CD8-positive, alpha-beta memory T cell (primary cell): ENCODE data around the gene KRTAP10-10. TPM values are rescaled to one million over a fixed set of nuclear protein-coding genes. Genes with fewer than 3 reads are reported as not detected.
A peak's percentile ranks its signal among the peaks of the same experiment; 100 is the strongest.
"Not testable (repeated sequence)": the region's sequence is repeated elsewhere in the genome, so short reads cannot be mapped to it uniquely, and the experiment has no call there.

Source experiments
- CTCF ChIA-PET: fragments of 350-600 bp; sonication (Branson Sonifier 250); formaldehyde crosslinking; loops from one replicate; lab custom pipeline; 2021; ENCODE audit warnings: antibody characterized with exemption; lab: Charles Lee
- POLR2A ChIA-PET: fragments of 350-600 bp; sonication (Branson Sonifier 250); formaldehyde crosslinking; loops from one replicate; lab custom pipeline; 2021; ENCODE audit warnings: antibody characterized with exemption; lab: Charles Lee
- DNase-seq, 5 donors: peaks; one replicate each; pipeline versions ENCODE4 v3.0.0 to v3.0.0-alpha.2; 2020 to 2022; ENCODE audit warnings: mixed read lengths in 1 of 5
- H3K27ac ChIP-seq: one replicate; pipeline ENCODE4 v1.7.0; 2013; ENCODE audit warnings: low read depth, mild to moderate bottlenecking, low read length, moderate library complexity
- H3K27me3 ChIP-seq: 2 replicates; pipeline ENCODE4 v1.7.0; 2013; ENCODE audit warnings: low read length, mild to moderate bottlenecking; ENCODE audit not compliant: insufficient read depth, poor library complexity, severe bottlenecking
- H3K36me3 ChIP-seq: 2 replicates; pipeline ENCODE4 v1.7.0; 2013; ENCODE audit warnings: mild to moderate bottlenecking, low read length, moderate library complexity; ENCODE audit not compliant: insufficient read depth
- H3K4me1 ChIP-seq: 2 replicates; pipeline ENCODE4 v1.7.0; 2013; ENCODE audit warnings: mild to moderate bottlenecking, low read length, moderate library complexity; ENCODE audit not compliant: insufficient read depth
- H3K4me3 ChIP-seq: 2 replicates; pipeline ENCODE4 v1.7.0; 2013; ENCODE audit warnings: mild to moderate bottlenecking, low read length
- H3K9me3 ChIP-seq: 2 replicates; pipeline ENCODE4 v1.7.0; 2013; ENCODE audit warnings: mild to moderate bottlenecking, low read length
- H3K27ac Mint-ChIP-seq, 8 donors: one replicate each; pipeline ENCODE4 v1.8.0; 2020 to 2021; ENCODE audit warnings: mixed read lengths in 8 of 8, mild to moderate bottlenecking in 6 of 8, inconsistent platforms in 3 of 8, moderate library complexity in 3 of 8
- H3K27me3 Mint-ChIP-seq, 2 donors: one replicate each; pipeline ENCODE4 v1.8.0; 2020 to 2021; ENCODE audit warnings: mixed read lengths in 2 of 2, mild to moderate bottlenecking in 1 of 2, moderate library complexity in 1 of 2
- H3K36me3 Mint-ChIP-seq, 3 donors: one replicate each; pipeline ENCODE4 v1.8.0; 2020 to 2021; ENCODE audit warnings: mixed read lengths in 3 of 3, inconsistent platforms in 1 of 3, mild to moderate bottlenecking in 1 of 3
- H3K4me1 Mint-ChIP-seq, 3 donors: one replicate each; pipeline ENCODE4 v1.8.0; 2020 to 2021; ENCODE audit warnings: mixed read lengths in 3 of 3, inconsistent platforms in 1 of 3, mild to moderate bottlenecking in 1 of 3
- H3K4me3 Mint-ChIP-seq, 7 donors: one replicate each; pipeline ENCODE4 v1.8.0; 2020 to 2021; ENCODE audit warnings: mixed read lengths in 7 of 7, mild to moderate bottlenecking in 6 of 7, moderate library complexity in 4 of 7, inconsistent platforms in 2 of 7
- H3K9me3 Mint-ChIP-seq, 5 donors: one replicate each; pipeline ENCODE4 v1.8.0; 2020 to 2022; ENCODE audit warnings: mixed read lengths in 5 of 5, mild to moderate bottlenecking in 3 of 5, moderate library complexity in 2 of 5, inconsistent platforms in 1 of 5
- polyA plus RNA-seq: library from polyadenylated mRNA; unstranded; fragments of 300-500 nt; fragmentation: Illumina TruSeq; gene quantifications from one replicate; pipeline ENCODE4 v1.2.3, GENCODE V29; 2021
- total RNA-seq, 2 experiments: library from RNA; stranded (reverse); gene quantifications; one replicate each; pipeline ENCODE4 v1.2.3, GENCODE V29; 2021

The KRTAP10-10 gene
- total and polyA plus RNA-seq, 3 experiments from 2014 or later: not detected

DNA sequence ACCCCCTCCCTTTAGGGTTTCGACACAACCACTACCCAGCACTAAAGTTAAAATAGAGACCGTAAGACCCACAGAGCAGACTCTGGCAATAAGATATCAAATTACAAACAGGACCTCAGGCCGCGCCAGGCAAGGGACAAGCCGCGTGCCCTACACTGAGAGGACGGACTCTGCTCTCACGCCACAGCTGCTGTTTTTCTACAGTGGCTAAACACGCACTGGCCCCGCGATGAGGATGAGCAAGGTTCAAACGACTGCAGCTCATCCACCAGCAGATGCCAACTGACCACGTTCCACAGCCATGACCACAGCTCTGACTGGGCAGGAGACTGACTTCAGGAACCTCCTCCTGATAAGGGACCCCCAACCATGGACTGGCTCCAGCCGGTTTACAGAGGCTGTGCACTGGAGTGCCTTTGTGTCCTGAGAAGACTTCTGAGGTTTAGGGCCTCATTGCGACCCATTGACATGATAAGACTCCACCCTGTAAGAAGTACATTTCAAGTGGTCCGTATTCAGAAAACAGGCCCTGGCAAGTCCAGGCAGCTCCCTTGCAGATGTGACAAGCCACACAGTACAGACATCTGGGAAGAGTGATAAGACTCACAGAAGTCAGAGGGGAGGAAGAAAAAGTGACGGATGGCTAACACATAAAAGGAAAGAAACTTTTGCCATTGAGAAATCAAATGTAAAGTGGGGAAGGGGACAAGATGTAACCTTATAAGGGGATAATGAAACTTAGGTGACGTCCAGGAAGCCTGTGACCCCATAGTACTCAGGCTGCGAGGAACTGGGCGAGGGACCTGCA lies 43.4 kb upstream of the KRTAP10-10 start:
- Mint-ChIP-seq H3K9me3 (peaks cover 0 to 8% (median 2%) of the 10 kb centered on the region in 5 donors), H3K36me3 (peaks cover 0 to 7% (median 2%) of the 10 kb centered on the region in 3 donors), H3K27ac (peak overlapping the region in 3 of 8 donors; percentile 38 to 60 (median 52)), H3K4me1 (peaks cover 2 to 12% (median 5%) of the 10 kb centered on the region in 3 donors), H3K27me3 (peaks cover 4 to 9% of the 10 kb centered on the region in 2 donors), H3K4me3 (no peak overlapping the region)
- ChIA-PET POLR2A (no interaction called here), CTCF (no interaction called here)
- H3K4me1 ChIP-seq: no peaks in the 10 kb centered on the region
- H3K27me3 ChIP-seq: no peaks in the 10 kb centered on the region
- no peak for DNase-seq
- no peaks in the 10 kb centered on the region for H3K9me3 ChIP-seq
- H3K36me3 ChIP-seq: no peaks in the 10 kb centered on the region
- H3K4me3 ChIP-seq: no peak overlapping the region
- peak overlapping the region; percentile 73 for H3K27ac ChIP-seq

DNA sequence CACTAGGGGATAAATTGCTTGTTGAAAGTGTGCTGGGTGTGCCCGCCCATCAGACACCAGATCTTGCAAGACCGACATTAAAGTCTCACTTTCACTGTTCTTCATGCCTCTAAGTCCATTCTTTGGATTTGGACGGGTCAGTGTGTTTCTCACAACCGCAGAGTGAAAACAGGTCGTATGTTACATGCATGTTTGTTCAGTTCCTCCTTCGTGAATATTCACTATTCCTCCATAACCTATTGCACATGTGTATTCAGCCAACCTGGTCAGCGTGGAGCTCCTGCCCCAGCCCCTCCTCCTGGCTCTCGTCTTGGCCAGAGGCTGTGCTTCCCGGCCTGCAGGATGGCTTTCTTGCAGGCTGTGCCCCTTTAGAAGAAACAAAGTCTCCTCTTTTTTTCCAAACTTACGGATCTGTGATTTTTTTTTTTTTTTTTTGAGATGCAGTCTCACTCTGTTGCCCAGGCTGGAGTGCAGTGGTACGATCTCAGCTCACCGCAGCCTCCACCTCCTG lies 42.7 kb upstream of the KRTAP10-10 start:
- Mint-ChIP-seq H3K27ac (peak overlapping the region in 1 of 8 donors; percentile 8), H3K9me3 (peaks cover 0 to 9% (median 4%) of the 10 kb centered on the region in 5 donors), H3K36me3 (peaks cover 0 to 8% (median 2%) of the 10 kb centered on the region in 3 donors), H3K4me1 (peaks cover 2 to 12% (median 5%) of the 10 kb centered on the region in 3 donors), H3K4me3 (no peak overlapping the region), H3K27me3 (peaks cover 4 to 5% of the 10 kb centered on the region in 2 donors)
- peak overlapping the region; percentile 73 for H3K27ac ChIP-seq
- no peak for DNase-seq
- H3K27me3 ChIP-seq: no peaks in the 10 kb centered on the region
- H3K9me3 ChIP-seq: no peaks in the 10 kb centered on the region
- H3K36me3 ChIP-seq: no peaks in the 10 kb centered on the region
- H3K4me3 ChIP-seq: no peak overlapping the region
- H3K4me1 ChIP-seq: no peaks in the 10 kb centered on the region
- ChIA-PET CTCF (no interaction called here), POLR2A (no interaction called here)

DNA sequence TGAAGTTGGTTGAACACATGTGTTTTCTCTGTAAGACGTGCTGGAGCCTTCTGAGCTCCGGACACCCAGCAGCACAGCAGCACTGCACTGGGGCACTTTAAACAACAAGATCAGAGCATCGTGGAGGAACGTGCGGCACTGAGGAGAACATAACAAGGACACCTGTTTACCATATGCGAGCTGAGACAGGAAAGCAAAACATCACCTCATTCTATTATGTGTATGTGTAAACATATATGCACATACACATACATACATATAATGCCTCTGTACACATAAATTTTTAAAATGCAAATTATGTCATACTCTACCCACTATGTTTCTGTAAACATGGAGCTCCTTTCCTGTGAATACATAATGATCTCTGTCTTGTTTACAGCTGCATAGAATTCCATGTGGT lies 41.6 kb upstream of the KRTAP10-10 start:
- H3K4me1 ChIP-seq: no peaks in the 10 kb centered on the region
- H3K9me3 Mint-ChIP-seq: peaks cover 0 to 9% (median 4%) of the 10 kb centered on the region in 5 donors
- H3K36me3 Mint-ChIP-seq: peaks cover 0 to 8% (median 2%) of the 10 kb centered on the region in 3 donors
- H3K4me3 Mint-ChIP-seq: no peak overlapping the region
- no peaks in the 10 kb centered on the region for H3K9me3 ChIP-seq
- POLR2A ChIA-PET: no interaction called here
- no peak overlapping the region for H3K27ac ChIP-seq
- peaks cover 4 to 8% of the 10 kb centered on the region in 2 donors for H3K27me3 Mint-ChIP-seq
- no peak overlapping the region for H3K4me3 ChIP-seq
- H3K27ac Mint-ChIP-seq: peak overlapping the region in 1 of 8 donors; percentile 60
- CTCF ChIA-PET: no interaction called here
- no peaks in the 10 kb centered on the region for H3K27me3 ChIP-seq
- no peaks in the 10 kb centered on the region for H3K36me3 ChIP-seq
- DNase-seq: no peak
- peaks cover 2 to 12% (median 5%) of the 10 kb centered on the region in 3 donors for H3K4me1 Mint-ChIP-seq

DNA sequence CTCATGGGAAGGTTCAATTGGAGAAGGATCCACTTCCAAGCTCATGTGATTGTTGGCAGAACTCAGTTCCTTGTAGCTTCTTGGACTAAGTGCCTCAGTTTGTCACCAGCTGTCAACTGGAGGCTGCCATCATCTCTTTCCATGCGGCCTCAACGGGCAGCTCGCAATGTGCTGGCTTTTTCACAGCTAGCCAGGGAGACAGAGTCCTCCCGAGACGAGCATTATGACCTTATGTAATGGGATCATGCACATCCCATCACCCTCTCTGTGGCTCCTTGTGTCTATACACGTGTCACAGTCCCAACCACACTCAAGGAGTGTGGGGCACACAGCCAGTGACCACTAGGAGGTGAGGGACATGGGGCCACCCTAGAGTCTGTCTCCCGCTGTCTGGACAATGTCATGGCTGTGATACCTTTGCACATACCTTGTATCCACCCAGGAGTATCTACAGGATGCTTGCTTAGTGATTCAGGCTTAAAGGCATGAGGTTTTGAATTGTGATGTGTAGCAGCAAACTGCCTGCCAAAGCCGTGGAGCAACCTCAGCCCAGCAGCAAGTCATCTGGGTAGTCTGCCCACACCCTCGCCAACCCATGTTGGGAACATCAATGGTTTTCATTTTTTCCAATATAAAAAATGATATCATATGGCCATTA lies 41.0 kb upstream of the KRTAP10-10 start:
- Histone ChIP-seq H3K4me1 (no peaks in the 10 kb centered on the region), H3K27me3 (no peaks in the 10 kb centered on the region), H3K27ac (no peak overlapping the region), H3K9me3 (no peaks in the 10 kb centered on the region), H3K4me3 (no peak overlapping the region), H3K36me3 (no peaks in the 10 kb centered on the region)
- Mint-ChIP-seq H3K27ac (peak overlapping the region in 2 of 8 donors; percentile 38 to 84), H3K4me3 (no peak overlapping the region), H3K4me1 (peaks cover 2 to 12% (median 5%) of the 10 kb centered on the region in 3 donors), H3K36me3 (peaks cover 0 to 8% (median 2%) of the 10 kb centered on the region in 3 donors), H3K27me3 (peaks cover 4 to 9% of the 10 kb centered on the region in 2 donors), H3K9me3 (peaks cover 0 to 9% (median 4%) of the 10 kb centered on the region in 5 donors)
- ChIA-PET POLR2A (no interaction called here), CTCF (no interaction called here)
- no peak for DNase-seq

DNA sequence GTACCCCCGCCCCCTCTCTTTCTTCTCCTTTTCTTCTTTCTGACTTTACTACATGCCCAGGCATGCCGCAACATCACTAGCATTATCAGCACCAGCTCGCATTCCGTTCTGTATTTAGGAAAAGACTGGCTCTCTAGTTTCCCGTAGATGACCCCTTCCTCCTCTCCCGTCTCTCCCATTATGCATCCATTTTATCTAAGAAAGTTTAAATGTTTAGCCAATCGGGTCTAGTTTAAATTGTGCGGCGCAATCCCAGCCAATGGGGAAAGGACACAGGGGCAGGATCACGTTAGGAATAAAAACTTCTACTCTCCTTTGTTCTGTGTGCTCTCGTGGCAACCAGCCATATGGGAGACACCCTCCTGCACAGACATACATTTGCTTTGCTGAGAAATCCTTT lies 39.1 kb upstream of the KRTAP10-10 start:
- DNase-seq: no peak
- no peak overlapping the region for H3K4me3 Mint-ChIP-seq
- peak overlapping the region in 2 of 8 donors; percentile 43 to 86 for H3K27ac Mint-ChIP-seq
- peaks cover 0 to 11% of the 10 kb centered on the region in 2 donors for H3K27me3 Mint-ChIP-seq
- peaks cover 2 to 7% (median 5%) of the 10 kb centered on the region in 3 donors for H3K4me1 Mint-ChIP-seq
- Histone ChIP-seq H3K4me3 (no peak overlapping the region), H3K36me3 (no peaks in the 10 kb centered on the region), H3K4me1 (no peaks in the 10 kb centered on the region), H3K27me3 (no peaks in the 10 kb centered on the region), H3K27ac (no peak overlapping the region), H3K9me3 (no peaks in the 10 kb centered on the region)
- peaks cover 0 to 8% (median 2%) of the 10 kb centered on the region in 3 donors for H3K36me3 Mint-ChIP-seq
- H3K9me3 Mint-ChIP-seq: peaks cover 0 to 9% (median 4%) of the 10 kb centered on the region in 5 donors
- CTCF ChIA-PET: no interaction called here
- POLR2A ChIA-PET: no interaction called here

DNA sequence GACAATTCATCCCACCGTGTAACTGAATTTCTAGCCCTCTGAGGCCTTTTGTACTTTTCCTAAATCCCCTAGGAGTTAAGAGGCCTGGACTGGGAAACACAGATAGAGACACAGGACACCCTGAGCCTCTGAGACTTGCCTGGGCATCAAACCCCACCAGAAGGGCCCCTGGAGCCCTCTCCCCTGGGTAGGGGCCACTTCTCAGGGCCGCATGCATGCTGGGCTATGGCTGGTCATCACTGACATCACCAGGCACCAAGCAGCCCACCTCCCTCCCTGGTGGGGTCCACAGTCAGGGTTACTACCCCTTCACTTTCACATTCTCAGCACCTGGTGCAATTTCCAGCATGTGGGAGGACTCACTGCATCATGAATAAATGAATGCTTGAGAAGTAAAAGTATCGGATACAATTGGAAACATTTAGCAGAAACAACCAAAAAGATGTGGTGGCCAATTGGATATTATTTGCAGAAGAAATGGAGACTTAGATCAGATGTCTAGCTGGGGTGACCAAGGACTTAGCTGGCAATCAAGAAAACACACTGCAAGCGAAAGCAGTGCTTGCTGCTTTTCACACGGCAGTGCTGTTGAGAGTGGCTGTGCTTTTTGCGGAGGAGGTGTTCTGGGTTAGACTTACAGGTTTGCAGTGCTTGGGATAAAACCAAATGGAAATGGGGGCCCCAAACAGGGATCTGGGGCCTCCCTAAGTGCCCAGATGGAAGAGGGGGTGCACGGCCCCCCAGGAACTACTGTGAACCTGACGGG lies 37.7 kb upstream of the KRTAP10-10 start:
- H3K4me3 Mint-ChIP-seq: no peak overlapping the region
- Histone ChIP-seq H3K4me3 (no peak overlapping the region), H3K9me3 (no peaks in the 10 kb centered on the region), H3K27ac (no peak overlapping the region), H3K27me3 (no peaks in the 10 kb centered on the region), H3K4me1 (no peaks in the 10 kb centered on the region), H3K36me3 (no peaks in the 10 kb centered on the region)
- POLR2A ChIA-PET: no interaction called here
- peaks cover 7 to 11% of the 10 kb centered on the region in 2 donors for H3K27me3 Mint-ChIP-seq
- peaks cover 0 to 9% (median 4%) of the 10 kb centered on the region in 5 donors for H3K9me3 Mint-ChIP-seq
- H3K36me3 Mint-ChIP-seq: peaks cover 0 to 9% (median 2%) of the 10 kb centered on the region in 3 donors
- CTCF ChIA-PET: no interaction called here
- DNase-seq: no peak
- H3K27ac Mint-ChIP-seq: no peak overlapping the region
- peaks cover 2 to 5% (median 4%) of the 10 kb centered on the region in 3 donors for H3K4me1 Mint-ChIP-seq

DNA sequence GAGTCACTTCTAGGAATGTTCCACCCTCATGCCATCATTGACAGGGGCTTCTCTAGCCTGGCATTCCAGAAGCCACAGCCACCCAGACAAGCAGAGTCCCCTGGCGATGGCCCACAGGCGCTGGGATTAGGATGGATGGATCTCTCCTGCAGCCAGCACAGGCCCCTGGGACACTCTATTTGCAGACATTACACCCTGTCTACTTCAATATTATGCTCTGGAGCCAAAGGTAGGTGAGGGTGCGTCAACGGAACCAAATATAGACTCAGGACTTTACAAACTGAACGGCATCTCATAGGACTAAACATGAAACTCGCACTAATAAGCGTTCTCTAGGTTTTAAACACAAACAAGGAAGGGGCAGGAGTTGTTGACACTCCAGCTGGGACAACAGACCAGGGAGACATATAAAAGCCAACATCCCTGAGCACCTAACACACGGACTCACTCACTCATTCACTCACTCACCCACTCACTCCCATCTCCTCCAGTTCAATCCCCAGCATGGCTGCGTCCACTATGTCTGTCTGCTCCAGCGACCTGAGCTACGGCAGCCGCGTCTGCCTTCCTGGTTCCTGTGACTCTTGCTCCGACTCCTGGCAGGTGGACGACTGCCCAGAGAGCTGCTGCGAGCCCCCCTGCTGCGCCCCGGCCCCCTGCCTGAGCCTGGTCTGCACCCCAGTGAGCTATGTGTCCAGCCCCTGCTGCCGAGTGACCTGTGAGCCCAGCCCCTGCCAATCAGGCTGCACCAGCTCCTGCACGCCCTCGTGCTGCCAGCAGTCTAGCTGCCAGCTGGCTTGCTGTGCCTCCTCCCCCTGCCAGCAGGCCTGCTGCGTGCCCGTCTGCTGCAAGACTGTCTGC lies 36.8 kb upstream of the KRTAP10-10 start, which contains the start of gene KRTAP10-7:
Gene KRTAP10-7, plus strand, starts transcription at position 480 of the 861 bp plus-strand sequence. Its CDS starts 25 bp downstream, at position 505.
- CTCF ChIA-PET, POLR2A ChIA-PET, H3K4me3 Mint-ChIP-seq: not testable (repeated sequence)

More for the DNA sequence above, 36.8 kb upstream of the KRTAP10-10 start, which contains the start of gene KRTAP10-7:
- not testable (repeated sequence) for DNase-seq, H3K4me3 ChIP-seq, H3K9me3 Mint-ChIP-seq, H3K4me1 ChIP-seq, H3K27ac ChIP-seq, H3K27me3 ChIP-seq, H3K36me3 ChIP-seq, H3K4me1 Mint-ChIP-seq, H3K9me3 ChIP-seq
- H3K27ac Mint-ChIP-seq: peak within 1 kb of the TSS in 1 of 8 donors; percentile 68
- peaks cover 0 to 12% (median 0%) of the 10 kb centered on the region in 3 donors for H3K36me3 Mint-ChIP-seq
- H3K27me3 Mint-ChIP-seq: peaks cover 12 to 15% of the 10 kb centered on the region in 2 donors
